Cardiac muscle cell (in vitro differentiated cells and primary cell): Measurements from ENCODE around the gene FAM83G. TPM values are rescaled to one million over a fixed set of nuclear protein-coding genes. Genes with fewer than 3 reads are reported as not detected.
"Not testable (repeated sequence)": the region's sequence is repeated elsewhere in the genome, so short reads cannot be mapped to it uniquely, and the experiment has no call there.

Source experiments
- DNase-seq, 2 donors: peaks; one replicate each; pipeline versions ENCODE4 v3.0.0 to v3.0.0-alpha.2; 2010 to 2017; ENCODE audit warnings: low read depth in 1 of 2, low spot score in 1 of 2
- H3K27ac ChIP-seq: fragments of 200-600 bp; sonication (generic); 2 replicates; pipeline ENCODE4 v1.5.1; 2016
- H3K27me3 ChIP-seq: fragments of 200-600 bp; sonication (generic); 2 replicates; pipeline ENCODE4 v1.6.0; 2016; ENCODE audit warnings: control low read depth
- H3K36me3 ChIP-seq: fragments of 200-600 bp; sonication (generic); 2 replicates; pipeline ENCODE4 v1.5.1; 2016; ENCODE audit warnings: control low read depth
- H3K4me1 ChIP-seq: fragments of 200-600 bp; sonication (generic); 2 replicates; pipeline ENCODE4 v1.8.1; 2017; ENCODE audit warnings: low read depth, mild to moderate bottlenecking, mixed run types
- H3K4me3 ChIP-seq: fragments of 200-600 bp; sonication (generic); 2 replicates; pipeline ENCODE4 v1.5.1; 2016; ENCODE audit warnings: mild to moderate bottlenecking
- H3K9me3 ChIP-seq: fragments of 200-600 bp; sonication (generic); 2 replicates; pipeline ENCODE4 v1.5.1; 2017; ENCODE audit warnings: low read depth, mild to moderate bottlenecking, control low read depth
- CTCF ChIP-seq: IDR thresholded peaks from 2 replicates; pipeline ENCODE4 v1.5.1; 2012; ENCODE audit warnings: low read depth, mild to moderate bottlenecking, low read length
- polyA plus RNA-seq: library from polyadenylated mRNA; unstranded; fragments of >200 nt; fragmentation: Nextera tagmentation; extraction: Ambion mirVana; gene quantifications from 2 replicates; pipeline ENCODE4 v1.2.1, GENCODE V29; 2016
- total RNA-seq: library from RNA; depleted of rRNA; stranded (reverse); fragments of >200 nt; gene quantifications from 2 replicates; pipeline ENCODE4 v1.2.3, GENCODE V29; 2016

Gene FAM83G
- total and polyA plus RNA-seq, 2 experiments from 2014 or later: 0.83 to 8.0 TPM

GRCh38 chr17:19036186-19036585 lies 31.6 kb upstream of the FAM83G start:
- not testable (repeated sequence) for H3K4me3 ChIP-seq, H3K36me3 ChIP-seq

GRCh38 chr17:19032377-19032988 lies 27.9 kb upstream of the FAM83G start:
- not testable (repeated sequence) for DNase-seq, H3K36me3 ChIP-seq, H3K27ac ChIP-seq, H3K9me3 ChIP-seq, H3K4me1 ChIP-seq, H3K4me3 ChIP-seq, H3K27me3 ChIP-seq

More at GRCh38 chr17:19036186-19036585, 31.6 kb upstream of the FAM83G start:
- not testable (repeated sequence) for H3K4me1 ChIP-seq, DNase-seq, H3K27ac ChIP-seq, H3K27me3 ChIP-seq, H3K9me3 ChIP-seq

GRCh38 chr17:19031729-19032128 lies 27.2 kb upstream of the FAM83G start:
- DNase-seq, H3K4me3 ChIP-seq, H3K9me3 ChIP-seq, H3K27ac ChIP-seq, H3K4me1 ChIP-seq, H3K27me3 ChIP-seq, H3K36me3 ChIP-seq: not testable (repeated sequence)
- TF ChIP-seq CTCF: peak; percentile 26

- H3K9me3 ChIP-seq, H3K36me3 ChIP-seq, H3K4me3 ChIP-seq: not testable (repeated sequence)
Observed at GRCh38 chr17:19030771-19031449, 26.3 kb upstream of the FAM83G start.

GRCh38 chr17:19029740-19030139 lies 25.2 kb upstream of the FAM83G start:
- H3K27ac ChIP-seq, H3K9me3 ChIP-seq, DNase-seq, H3K4me1 ChIP-seq, H3K4me3 ChIP-seq, H3K27me3 ChIP-seq, H3K36me3 ChIP-seq: not testable (repeated sequence)

More at GRCh38 chr17:19030771-19031449, 26.3 kb upstream of the FAM83G start:
- not testable (repeated sequence) for H3K27me3 ChIP-seq, H3K27ac ChIP-seq, H3K4me1 ChIP-seq, DNase-seq

- H3K4me1 ChIP-seq, H3K27me3 ChIP-seq, H3K36me3 ChIP-seq, H3K4me3 ChIP-seq, H3K27ac ChIP-seq, H3K9me3 ChIP-seq, DNase-seq: not testable (repeated sequence)
Observed at GRCh38 chr17:19028671-19029070, 24.1 kb upstream of the FAM83G start.

- no peak for DNase-seq
- Histone ChIP-seq H3K4me1 (no peaks in the 10 kb centered on the region), H3K4me3 (no peak overlapping the region), H3K27me3 (no peaks in the 10 kb centered on the region), H3K36me3 (no peaks in the 10 kb centered on the region), H3K27ac (no peak overlapping the region), H3K9me3 (no peaks in the 10 kb centered on the region)
- TF ChIP-seq CTCF: no peak
Observed at GRCh38 chr17:19024101-19025078, 19.8 kb upstream of the FAM83G start.
